ENCODE data around the gene GSG1L2.
"Not testable (repeated sequence)": the region's sequence is repeated elsewhere in the genome, so short reads cannot be mapped to it uniquely, and the experiment has no call there.

The GSG1L2 gene

GRCh38 chr17:9788601-9789000 lies 33.3 kb downstream of the GSG1L2 start:
- DNase-seq, result no peak

- DNase-seq, result no peak
These were observed 37.3 kb downstream of the GSG1L2 start for GRCh38 chr17:9784544-9784943.

GRCh38 chr17:9783465-9783864 lies 38.4 kb downstream of the GSG1L2 start:
- not testable (repeated sequence) for DNase-seq

GRCh38 chr17:9783050-9783449 lies 38.8 kb downstream of the GSG1L2 start:
- DNase-seq, result no peak

GRCh38 chr17:9780552-9780951 lies 41.3 kb downstream of the GSG1L2 start:
- DNase-seq, result no peak

GRCh38 chr17:9776911-9777310 lies 45.0 kb downstream of the GSG1L2 start:
- DNase-seq, result no peak

GRCh38 chr17:9772658-9773057 lies 49.2 kb downstream of the GSG1L2 start:
- no peak for DNase-seq

GRCh38 chr17:9771465-9771864 lies 50.4 kb downstream of the GSG1L2 start:
- no peak for DNase-seq

- no peak for DNase-seq
These were observed 52.7 kb downstream of the GSG1L2 start for GRCh38 chr17:9769036-9769695.

- DNase-seq, result no peak
These were observed 53.4 kb downstream of the GSG1L2 start for GRCh38 chr17:9768381-9768934.

GRCh38 chr17:9767432-9767991 lies 54.4 kb downstream of the GSG1L2 start:
- no peak for DNase-seq

GRCh38 chr17:9766970-9767369 lies 54.9 kb downstream of the GSG1L2 start:
- DNase-seq, result no peak

GRCh38 chr17:9765322-9765721 lies 56.6 kb downstream of the GSG1L2 start:
- no peak for DNase-seq

GRCh38 chr17:9763643-9764042 lies 58.2 kb downstream of the GSG1L2 start:
- DNase-seq, result no peak

- DNase-seq, result no peak
These were observed 61.6 kb downstream of the GSG1L2 start for GRCh38 chr17:9760266-9760665.

- DNase-seq, result no peak
These were observed 66.8 kb downstream of the GSG1L2 start for GRCh38 chr17:9755083-9755482.
